Activated B cell treated with CpG ODN at 0.5 μM for 24 hours (primary cell): ENCODE data around the gene NMT1. TPM values are rescaled to one million over a fixed set of nuclear protein-coding genes. Genes with fewer than 3 reads are reported as not detected.

Source experiments
- ATAC-seq: fragments of 200-7000 bp; cut with Tn5 transposase; one replicate; pipeline ENCODE4 v1.10.0; 2021; ENCODE audit warnings: low read depth, mild to moderate bottlenecking, moderate library complexity
- CTCF ChIA-PET: fragments of 350-600 bp; sonication (Branson Sonifier 250); formaldehyde crosslinking; loops from one replicate; lab custom pipeline; 2021; ENCODE audit warnings: antibody characterized with exemption; lab: Charles Lee
- POLR2A ChIA-PET: fragments of 350-600 bp; sonication (Branson Sonifier 250); formaldehyde crosslinking; loops from one replicate; lab custom pipeline; 2021; ENCODE audit warnings: antibody characterized with exemption; lab: Charles Lee
- DNase-seq: peaks from one replicate; pipeline ENCODE4 v3.0.0; 2022
- H3K27ac Mint-ChIP-seq: one replicate; pipeline ENCODE4 v1.8.0; 2020; ENCODE audit warnings: mixed read lengths
- H3K27me3 Mint-ChIP-seq: one replicate; pipeline ENCODE4 v1.8.0; 2021; ENCODE audit warnings: mixed read lengths
- H3K36me3 Mint-ChIP-seq: one replicate; pipeline ENCODE4 v1.8.0; 2021; ENCODE audit warnings: low read depth, mixed read lengths
- H3K4me1 Mint-ChIP-seq: one replicate; pipeline ENCODE4 v1.8.0; 2021; ENCODE audit warnings: mixed read lengths
- H3K4me3 Mint-ChIP-seq: one replicate; pipeline ENCODE4 v1.8.0; 2020; ENCODE audit warnings: mild to moderate bottlenecking, mixed read lengths
- H3K9me3 Mint-ChIP-seq: one replicate; pipeline ENCODE4 v1.8.0; 2020; ENCODE audit warnings: mixed read lengths
- intact Hi-C: fragments of 100-400 bp; cut with micrococcal nuclease; formaldehyde crosslinking; loops from one replicate; pipeline ENCODE4 v1.15.1; 2024
- total RNA-seq: library from RNA; stranded (reverse); gene quantifications from 2 replicates; pipeline ENCODE4 v1.2.3, GENCODE V29; 2022
- TF ChIP-seq, protein P1 (sequence below): fragments of 200-600 bp; IDR thresholded peaks from one replicate; pipeline ENCODE4 v1.8.0; 2022; ENCODE audit warnings: antibody characterized with exemption, mild to moderate bottlenecking

The NMT1 gene
- total RNA-seq, 1 donor from 2014 or later = 154 TPM

DNA sequence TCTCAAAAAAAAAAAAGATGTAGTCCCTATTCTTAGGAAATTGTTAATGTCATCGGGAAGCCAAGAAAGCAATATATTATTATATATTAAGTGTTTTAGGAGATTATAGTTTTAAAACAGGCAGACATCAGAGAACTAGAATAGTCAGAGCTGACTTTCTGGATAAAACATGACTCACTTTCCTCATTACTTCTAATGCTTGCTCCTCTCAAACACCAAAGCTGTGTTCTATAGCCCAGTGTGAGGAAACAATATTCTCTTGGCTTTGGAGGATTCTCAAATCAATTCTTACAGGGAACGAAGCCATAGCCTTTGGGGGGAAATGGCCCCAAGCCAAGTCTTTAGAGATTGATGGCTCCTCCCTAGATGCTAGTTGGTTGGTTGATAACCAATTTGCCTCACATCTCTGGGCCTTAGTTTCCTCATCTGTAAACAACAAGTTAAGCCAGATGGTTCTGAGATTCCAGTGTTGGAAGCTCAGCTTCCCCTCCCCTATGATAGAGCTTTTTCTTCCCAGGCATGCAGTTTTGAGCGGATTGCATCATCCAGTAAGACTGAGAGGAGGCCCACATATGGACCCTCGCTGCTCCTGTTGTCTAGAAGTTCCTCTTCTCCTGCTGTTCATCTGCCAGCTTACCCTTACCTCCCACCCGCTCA lies 12.4 kb downstream of the NMT1 start:
- H3K36me3 Mint-ChIP-seq = peaks cover 52% of the 10 kb centered on the region
- TF ChIP-seq, protein P1, sequence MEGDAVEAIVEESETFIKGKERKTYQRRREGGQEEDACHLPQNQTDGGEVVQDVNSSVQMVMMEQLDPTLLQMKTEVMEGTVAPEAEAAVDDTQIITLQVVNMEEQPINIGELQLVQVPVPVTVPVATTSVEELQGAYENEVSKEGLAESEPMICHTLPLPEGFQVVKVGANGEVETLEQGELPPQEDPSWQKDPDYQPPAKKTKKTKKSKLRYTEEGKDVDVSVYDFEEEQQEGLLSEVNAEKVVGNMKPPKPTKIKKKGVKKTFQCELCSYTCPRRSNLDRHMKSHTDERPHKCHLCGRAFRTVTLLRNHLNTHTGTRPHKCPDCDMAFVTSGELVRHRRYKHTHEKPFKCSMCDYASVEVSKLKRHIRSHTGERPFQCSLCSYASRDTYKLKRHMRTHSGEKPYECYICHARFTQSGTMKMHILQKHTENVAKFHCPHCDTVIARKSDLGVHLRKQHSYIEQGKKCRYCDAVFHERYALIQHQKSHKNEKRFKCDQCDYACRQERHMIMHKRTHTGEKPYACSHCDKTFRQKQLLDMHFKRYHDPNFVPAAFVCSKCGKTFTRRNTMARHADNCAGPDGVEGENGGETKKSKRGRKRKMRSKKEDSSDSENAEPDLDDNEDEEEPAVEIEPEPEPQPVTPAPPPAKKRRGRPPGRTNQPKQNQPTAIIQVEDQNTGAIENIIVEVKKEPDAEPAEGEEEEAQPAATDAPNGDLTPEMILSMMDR = no peak
- ATAC-seq (no peak), DNase-seq (no peak)
- intact Hi-C loops = no loop called here
- CTCF ChIA-PET = interaction anchor here (0.7 to 1.3 kb wide), 2 partner anchors 18 to 26 kb away, joined by 4 read pairs; no protein-coding TSS in a partner anchor
- no peaks in the 10 kb centered on the region for H3K27me3 Mint-ChIP-seq
- H3K9me3 Mint-ChIP-seq = no peaks in the 10 kb centered on the region
- no peak overlapping the region for H3K27ac Mint-ChIP-seq
- peaks cover 24% of the 10 kb centered on the region for H3K4me1 Mint-ChIP-seq
- no peak overlapping the region for H3K4me3 Mint-ChIP-seq
- POLR2A ChIA-PET = interaction anchor here (0.6 to 1.1 kb wide), 2 partner anchors 12 to 38 kb away, joined by 3 read pairs; partner anchors contain the start of gene NMT1

DNA sequence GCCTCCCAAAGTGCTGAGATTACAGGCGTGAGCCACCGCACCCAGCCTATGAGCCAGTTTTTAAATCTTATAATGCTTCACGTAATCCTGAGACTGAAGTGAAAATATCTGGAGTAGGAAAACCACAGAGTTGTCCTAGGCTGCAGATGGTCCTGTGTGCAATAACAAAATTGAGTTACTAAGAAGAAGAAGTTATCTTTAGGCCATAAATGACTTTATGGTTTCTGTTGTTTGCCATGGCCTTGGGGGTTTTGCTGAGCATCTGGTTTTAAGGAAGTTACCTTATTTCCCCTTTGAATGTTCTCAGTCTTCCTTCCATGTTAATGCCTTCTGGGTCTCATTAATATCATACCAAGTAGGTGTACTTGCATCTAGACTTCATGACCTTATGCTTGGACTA lies 16.5 kb downstream of the NMT1 start:
- no peaks in the 10 kb centered on the region for H3K27me3 Mint-ChIP-seq
- H3K27ac Mint-ChIP-seq = peak overlapping the region; percentile 79
- no peak overlapping the region for H3K4me3 Mint-ChIP-seq
- H3K9me3 Mint-ChIP-seq = no peaks in the 10 kb centered on the region
- H3K4me1 Mint-ChIP-seq = peaks cover 25% of the 10 kb centered on the region
- ATAC-seq (peak; percentile 78), DNase-seq (no peak)
- TF ChIP-seq, protein P1 = no peak
- ChIA-PET CTCF (interaction anchor here (1.4 kb wide), 1 partner anchor 21 kb away, joined by 3 read pairs; no protein-coding TSS in a partner anchor), POLR2A (interaction anchor here (0.6 to 1.6 kb wide), 3 partner anchors 14 to 179 kb away, joined by 3 to 5 read pairs (median 5); partner anchors contain the start of gene EFTUD2)
- H3K36me3 Mint-ChIP-seq = peaks cover 57% of the 10 kb centered on the region
- intact Hi-C loops = loop anchor here (2.0 kb wide), 1 partner anchor 17 kb away; the partner anchor contains the start of gene NMT1

DNA sequence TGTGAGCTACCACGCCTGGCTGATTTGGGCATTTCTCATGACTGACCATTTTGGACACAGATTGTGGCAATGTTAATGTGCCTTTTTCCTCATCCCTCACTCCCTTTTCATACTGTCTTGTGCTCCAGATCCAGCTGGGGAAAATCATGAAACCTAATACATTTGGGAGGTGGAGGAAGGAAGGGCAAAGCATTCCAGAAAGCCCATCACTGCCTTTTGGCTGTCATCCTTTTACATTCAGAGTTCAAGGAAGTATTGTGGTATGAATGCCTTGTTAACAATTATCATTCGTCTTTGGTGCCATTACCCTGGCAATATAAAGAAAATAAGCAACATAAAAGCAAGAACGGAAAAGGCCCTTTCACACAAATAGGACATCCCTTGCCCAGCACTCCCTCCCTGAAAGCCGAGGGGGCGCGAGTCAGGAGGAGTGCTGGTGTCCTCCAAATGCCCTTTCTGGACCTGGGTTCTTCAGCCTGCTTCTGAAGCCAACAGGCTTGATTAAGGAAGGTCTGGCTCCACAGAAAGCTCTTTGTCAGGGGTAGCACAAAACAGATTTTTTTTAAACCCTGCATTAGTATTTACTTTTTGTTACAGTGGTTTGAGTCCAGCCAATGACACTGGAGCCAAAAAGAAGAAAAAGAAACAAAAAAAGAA lies 20.1 kb downstream of the NMT1 start:
- Mint-ChIP-seq H3K4me3 (no peak overlapping the region), H3K27me3 (no peaks in the 10 kb centered on the region), H3K36me3 (peaks cover 55% of the 10 kb centered on the region), H3K9me3 (no peaks in the 10 kb centered on the region), H3K27ac (no peak overlapping the region), H3K4me1 (peaks cover 20% of the 10 kb centered on the region)
- no peak for DNase-seq
- intact Hi-C loops = no loop called here
- no peak for ATAC-seq
- POLR2A ChIA-PET = no interaction called here
- TF ChIP-seq, protein P1 = no peak
- CTCF ChIA-PET = no interaction called here

DNA sequence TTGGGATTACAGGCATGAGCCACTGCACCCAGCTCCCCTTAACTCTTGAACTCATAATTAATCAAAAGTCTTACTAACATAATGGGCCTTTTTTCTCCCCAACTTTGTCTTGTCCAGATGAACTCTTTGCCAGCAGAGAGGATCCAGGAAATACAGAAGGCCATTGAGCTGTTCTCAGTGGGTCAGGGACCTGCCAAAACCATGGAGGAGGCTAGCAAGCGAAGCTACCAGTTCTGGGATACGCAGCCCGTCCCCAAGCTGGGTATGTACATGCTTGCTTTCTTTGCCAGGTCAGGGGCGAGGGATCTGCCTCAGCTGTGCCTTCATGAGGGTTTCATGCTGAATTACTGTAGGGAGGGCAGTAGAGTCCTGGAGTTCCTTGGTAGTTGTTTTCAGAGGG lies 25.3 kb downstream of the NMT1 start:
- H3K36me3 Mint-ChIP-seq = peaks cover 73% of the 10 kb centered on the region
- no peaks in the 10 kb centered on the region for H3K9me3 Mint-ChIP-seq
- ATAC-seq = no peak
- TF ChIP-seq, protein P1 = no peak
- no peak overlapping the region for H3K4me3 Mint-ChIP-seq
- H3K27ac Mint-ChIP-seq = no peak overlapping the region
- H3K27me3 Mint-ChIP-seq = no peaks in the 10 kb centered on the region
- no peaks in the 10 kb centered on the region for H3K4me1 Mint-ChIP-seq
- DNase-seq = no peak
- ChIA-PET CTCF (interaction anchor here (1.3 kb wide), 1 partner anchor 10 kb away, joined by 3 read pairs; no protein-coding TSS in a partner anchor), POLR2A (no interaction called here)
- intact Hi-C loops = no loop called here
